Measurements from ENCODE around the gene ZSWIM1. TPM values are rescaled to one million over a fixed set of nuclear protein-coding genes. Genes with fewer than 3 reads are reported as not detected.

Gene ZSWIM1
- total RNA-seq, 1 donor from 2014 or later = 9.4 TPM

- no peak for DNase-seq (ENCODE audit: extremely low read depth, low read depth, low spot score)
These were observed 24.6 kb downstream of the ZSWIM1 start for GRCh38 chr20:45905505-45906079.

GRCh38 chr20:45907219-45907948 lies 26.4 kb downstream of the ZSWIM1 start:
- DNase-seq (ENCODE audit: extremely low read depth, low read depth, low spot score) = no peak

- DNase-seq (ENCODE audit: extremely low read depth, low read depth, low spot score) = no peak
These were observed 27.1 kb downstream of the ZSWIM1 start for GRCh38 chr20:45908084-45908483.

GRCh38 chr20:45909336-45909808 lies 28.3 kb downstream of the ZSWIM1 start:
- DNase-seq (ENCODE audit: extremely low read depth, low read depth, low spot score) = no peak

- no peak for DNase-seq (ENCODE audit: extremely low read depth, low read depth, low spot score)
These were observed 29.0 kb downstream of the ZSWIM1 start for GRCh38 chr20:45909817-45910669.

- DNase-seq (ENCODE audit: extremely low read depth, low read depth, low spot score) = peak; percentile 99
These were observed 29.9 kb downstream of the ZSWIM1 start for GRCh38 chr20:45910670-45911485.

GRCh38 chr20:45911486-45912343 lies 30.7 kb downstream of the ZSWIM1 start, which contains the start of gene PLTP:
Gene PLTP, minus strand, starts transcription at chr20:45912155. Its CDS starts 703 bp downstream, at chr20:45911452.
- DNase-seq (ENCODE audit: extremely low read depth, low read depth, low spot score) = no peak

- DNase-seq (ENCODE audit: extremely low read depth, low read depth, low spot score) = no peak
These were observed 31.3 kb downstream of the ZSWIM1 start for GRCh38 chr20:45912344-45912682.

GRCh38 chr20:45913116-45913515 lies 32.1 kb downstream of the ZSWIM1 start:
- no peak for DNase-seq (ENCODE audit: extremely low read depth, low read depth, low spot score)

- no peak for DNase-seq (ENCODE audit: extremely low read depth, low read depth, low spot score)
These were observed 36.7 kb downstream of the ZSWIM1 start for GRCh38 chr20:45917790-45918141.

- no peak for DNase-seq (ENCODE audit: extremely low read depth, low read depth, low spot score)
These were observed 37.2 kb downstream of the ZSWIM1 start for GRCh38 chr20:45918182-45918737.

- DNase-seq (ENCODE audit: extremely low read depth, low read depth, low spot score) = no peak
These were observed 37.9 kb downstream of the ZSWIM1 start for GRCh38 chr20:45918779-45919537.

- DNase-seq (ENCODE audit: extremely low read depth, low read depth, low spot score) = no peak
These were observed 38.7 kb downstream of the ZSWIM1 start for GRCh38 chr20:45919542-45920399.

GRCh38 chr20:45920462-45921336 lies 39.7 kb downstream of the ZSWIM1 start:
- no peak for DNase-seq (ENCODE audit: extremely low read depth, low read depth, low spot score)

- no peak for DNase-seq (ENCODE audit: extremely low read depth, low read depth, low spot score)
These were observed 40.5 kb downstream of the ZSWIM1 start for GRCh38 chr20:45921337-45922189.

Measured in glomerular endothelial cell (primary cell).